ENCODE data around the gene PDIA2. TPM values are rescaled to one million over a fixed set of nuclear protein-coding genes. Genes with fewer than 3 reads are reported as not detected.
A peak's percentile ranks its signal among the peaks of the same experiment; 100 is the strongest.

The PDIA2 gene
- total RNA-seq, 3 donors from 2014 or later, result 0.23 to 2.8 (median 1.3) TPM

DNA sequence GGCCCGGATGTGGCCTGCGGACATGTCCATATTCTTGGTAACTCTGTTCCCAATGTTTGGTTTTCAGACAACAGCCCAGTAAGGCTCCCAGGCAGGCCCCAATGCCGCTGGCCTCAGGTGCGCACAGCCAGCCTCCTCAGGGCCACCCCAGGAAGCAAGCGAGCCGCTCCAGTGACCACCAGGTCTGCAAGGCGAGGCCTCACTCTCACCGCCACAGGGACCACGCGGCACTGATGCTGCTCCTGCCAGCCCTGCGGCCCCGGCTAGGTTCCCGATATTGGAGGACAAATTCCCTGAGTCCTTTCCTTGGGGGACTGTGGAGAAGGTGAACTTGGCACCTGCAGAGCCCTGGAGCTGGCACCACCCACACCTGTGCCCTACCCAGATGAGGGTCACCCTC lies 19.0 kb downstream of the PDIA2 start:
- intact Hi-C loops (cut with DNase I, micrococcal nuclease), result no loop called here
- TF ChIP-seq, protein P1, sequence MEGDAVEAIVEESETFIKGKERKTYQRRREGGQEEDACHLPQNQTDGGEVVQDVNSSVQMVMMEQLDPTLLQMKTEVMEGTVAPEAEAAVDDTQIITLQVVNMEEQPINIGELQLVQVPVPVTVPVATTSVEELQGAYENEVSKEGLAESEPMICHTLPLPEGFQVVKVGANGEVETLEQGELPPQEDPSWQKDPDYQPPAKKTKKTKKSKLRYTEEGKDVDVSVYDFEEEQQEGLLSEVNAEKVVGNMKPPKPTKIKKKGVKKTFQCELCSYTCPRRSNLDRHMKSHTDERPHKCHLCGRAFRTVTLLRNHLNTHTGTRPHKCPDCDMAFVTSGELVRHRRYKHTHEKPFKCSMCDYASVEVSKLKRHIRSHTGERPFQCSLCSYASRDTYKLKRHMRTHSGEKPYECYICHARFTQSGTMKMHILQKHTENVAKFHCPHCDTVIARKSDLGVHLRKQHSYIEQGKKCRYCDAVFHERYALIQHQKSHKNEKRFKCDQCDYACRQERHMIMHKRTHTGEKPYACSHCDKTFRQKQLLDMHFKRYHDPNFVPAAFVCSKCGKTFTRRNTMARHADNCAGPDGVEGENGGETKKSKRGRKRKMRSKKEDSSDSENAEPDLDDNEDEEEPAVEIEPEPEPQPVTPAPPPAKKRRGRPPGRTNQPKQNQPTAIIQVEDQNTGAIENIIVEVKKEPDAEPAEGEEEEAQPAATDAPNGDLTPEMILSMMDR (IDR thresholded peaks at IDR 0.05), result no peak
- no peaks in the 10 kb centered on the region for H3K36me3 ChIP-seq (ENCODE audit: low read depth)
- H3K4me3 ChIP-seq, result no peak overlapping the region
- DNase-seq (no peak), ATAC-seq (no peak)
- H3K4me1 ChIP-seq (ENCODE audit: low read depth), result no peaks in the 10 kb centered on the region
- no peaks in the 10 kb centered on the region for H3K9me3 ChIP-seq

DNA sequence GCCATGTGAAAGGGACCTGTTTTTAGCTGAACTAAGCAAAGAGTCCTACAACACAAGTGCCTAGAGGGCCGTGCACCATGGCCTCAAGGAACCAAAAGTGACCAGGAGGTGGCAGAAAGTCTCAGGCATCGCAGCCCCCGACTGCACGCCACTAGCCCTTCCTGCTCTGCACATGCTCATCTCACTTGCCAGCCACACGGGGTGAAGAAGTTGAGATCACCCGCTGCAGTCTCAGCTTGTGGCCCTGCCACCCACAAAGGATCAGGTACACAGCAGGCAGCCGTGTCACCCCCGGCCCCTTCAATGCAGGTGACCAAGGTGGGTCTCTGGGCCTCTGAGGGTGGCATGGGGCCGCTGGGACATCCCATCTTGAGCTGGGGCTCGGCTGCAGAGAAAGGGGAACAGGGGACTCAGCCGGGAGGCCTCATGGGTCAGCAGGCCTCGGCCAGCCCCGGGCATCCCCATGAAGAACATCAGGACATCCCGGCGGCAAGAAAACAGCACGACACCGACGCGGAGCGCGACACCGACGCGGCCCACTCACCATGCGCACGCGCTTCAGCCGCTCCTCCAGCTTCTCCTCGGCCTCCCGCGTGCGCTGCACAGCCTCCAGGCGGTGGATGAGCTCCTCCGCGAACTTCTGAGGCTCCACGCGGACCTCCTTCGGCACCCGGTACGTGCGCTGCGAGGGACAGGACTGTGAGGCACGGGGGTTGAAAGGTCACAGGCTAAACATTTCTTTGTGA lies 21.0 kb downstream of the PDIA2 start:
- H3K9me3 ChIP-seq, result no peaks in the 10 kb centered on the region
- ATAC-seq, result peak; percentile 57
- no peaks in the 10 kb centered on the region for H3K4me1 ChIP-seq (ENCODE audit: low read depth)
- intact Hi-C loops (cut with DNase I, micrococcal nuclease), result no loop called here
- no peak overlapping the region for H3K4me3 ChIP-seq
- H3K36me3 ChIP-seq (ENCODE audit: low read depth), result no peaks in the 10 kb centered on the region
- DNase-seq, result peak in 2 of 3 donors; percentile 35 to 43
- TF ChIP-seq, protein P1 (IDR thresholded peaks at IDR 0.05), result no peak

DNA sequence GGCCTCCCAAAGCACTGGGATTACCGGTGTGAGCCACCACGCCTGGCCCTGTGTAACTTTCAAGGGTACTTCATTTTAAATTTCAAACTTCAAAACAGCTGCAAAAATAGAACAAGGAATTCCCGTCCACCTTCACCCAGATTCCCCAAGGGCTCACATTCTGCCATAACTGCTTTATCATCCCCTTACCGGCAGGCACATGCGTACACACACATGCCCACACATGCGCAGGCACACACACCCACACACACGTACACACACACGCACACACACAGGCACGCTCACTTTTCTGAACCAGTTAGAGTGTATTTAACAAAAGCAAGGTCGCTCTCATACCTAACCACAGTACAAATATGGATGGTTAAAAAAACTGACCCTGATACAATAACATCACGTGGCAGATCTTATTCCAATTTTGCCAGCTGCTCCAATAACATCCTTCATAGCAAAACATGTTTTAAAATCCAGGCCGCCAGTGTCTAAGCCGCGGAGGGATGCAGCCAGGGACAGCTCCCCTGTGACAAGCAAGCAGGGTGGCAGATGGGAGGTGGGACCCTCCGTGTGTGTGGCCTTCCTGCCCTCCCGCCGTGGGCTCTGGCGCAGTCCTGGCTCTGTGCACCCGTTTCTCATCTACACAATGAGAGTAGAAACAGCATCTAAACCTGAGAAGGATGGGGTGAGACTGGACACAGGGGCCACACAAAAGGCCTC lies 23.1 kb downstream of the PDIA2 start:
- intact Hi-C loops (cut with DNase I, micrococcal nuclease), result no loop called here
- no peak overlapping the region for H3K4me3 ChIP-seq
- H3K9me3 ChIP-seq, result no peaks in the 10 kb centered on the region
- no peaks in the 10 kb centered on the region for H3K4me1 ChIP-seq (ENCODE audit: low read depth)
- ATAC-seq, result no peak
- TF ChIP-seq, protein P1 (IDR thresholded peaks at IDR 0.05), result no peak
- no peak for DNase-seq
- no peaks in the 10 kb centered on the region for H3K36me3 ChIP-seq (ENCODE audit: low read depth)

DNA sequence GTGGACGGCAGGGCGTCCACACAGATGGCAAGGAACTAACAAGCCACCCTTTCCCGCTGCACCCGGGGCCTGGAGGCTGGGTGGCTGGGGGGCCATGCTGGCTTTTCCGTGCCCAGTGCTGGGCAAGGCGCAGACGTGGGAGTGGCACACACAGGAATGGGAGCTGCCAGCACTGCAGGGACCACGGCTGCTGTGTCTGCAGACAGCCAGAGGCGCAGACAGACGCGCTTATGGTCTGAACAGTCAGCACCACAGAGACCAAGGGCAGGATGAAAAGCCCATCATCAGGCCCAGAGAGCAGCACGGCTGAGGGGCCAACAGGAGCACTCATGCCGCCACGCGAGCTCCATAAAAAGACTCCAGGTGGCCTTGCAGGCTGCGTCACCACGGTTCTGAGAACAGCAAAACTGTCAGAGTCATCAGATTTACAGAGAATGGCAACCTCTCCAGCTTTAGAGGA lies 24.0 kb downstream of the PDIA2 start:
- no peak for ATAC-seq
- Histone ChIP-seq H3K36me3 (ENCODE audit: low read depth) (no peaks in the 10 kb centered on the region), H3K4me1 (ENCODE audit: low read depth) (no peaks in the 10 kb centered on the region), H3K9me3 (no peaks in the 10 kb centered on the region), H3K4me3 (no peak overlapping the region)
- no peak for DNase-seq
- intact Hi-C loops (cut with DNase I, micrococcal nuclease), result no loop called here
- TF ChIP-seq, protein P1 (IDR thresholded peaks at IDR 0.05), result no peak

DNA sequence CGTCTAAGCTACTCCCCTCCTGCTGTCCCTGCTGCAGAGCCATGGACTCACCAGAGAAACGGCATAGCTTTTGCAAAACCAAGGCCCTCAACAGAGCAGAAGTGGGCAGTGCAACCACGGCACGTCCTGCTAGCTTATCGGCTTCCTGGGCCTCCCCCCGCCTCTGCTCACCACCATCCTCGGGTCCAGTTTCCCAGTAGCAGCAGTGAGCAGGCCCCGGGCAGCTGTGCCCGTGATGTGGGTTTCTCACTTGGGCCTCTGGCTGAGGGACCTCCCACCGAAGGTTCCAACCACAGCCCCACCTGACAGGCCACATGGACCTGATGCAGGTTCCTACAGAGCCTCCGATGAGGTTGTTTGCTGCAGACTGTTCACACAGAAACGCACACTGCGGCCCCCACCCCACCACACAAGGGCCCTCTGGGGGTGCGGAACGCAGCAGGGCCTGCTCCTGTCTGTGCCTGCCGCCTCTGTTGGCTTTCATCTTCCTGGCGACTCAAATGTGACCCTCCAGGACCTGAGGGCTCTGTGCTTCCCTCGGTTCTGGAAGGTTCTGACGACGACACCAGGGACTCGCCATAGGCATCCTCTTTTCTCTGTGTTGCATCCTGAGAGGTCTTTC lies 24.8 kb downstream of the PDIA2 start:
- no peak overlapping the region for H3K4me3 ChIP-seq
- no peak for ATAC-seq
- no peaks in the 10 kb centered on the region for H3K36me3 ChIP-seq (ENCODE audit: low read depth)
- H3K4me1 ChIP-seq (ENCODE audit: low read depth), result no peaks in the 10 kb centered on the region
- DNase-seq, result peak in 1 of 3 donors; percentile 22
- intact Hi-C loops (cut with DNase I, micrococcal nuclease), result no loop called here
- TF ChIP-seq, protein P1 (IDR thresholded peaks at IDR 0.05), result no peak
- no peaks in the 10 kb centered on the region for H3K9me3 ChIP-seq

All from mucosa of descending colon (tissue), 3 donors.